ENCODE data around the gene USP44. TPM values are rescaled to one million over a fixed set of nuclear protein-coding genes. Genes with fewer than 3 reads are reported as not detected.

Gene USP44
- total RNA-seq, 4 donors from 2014 or later: 3.3 to 6.2 (median 5.3) TPM

- Histone ChIP-seq H3K4me3 (no peak overlapping the region), H3K27ac (replicated peaks in 1 of 4) (no peak overlapping the region), H3K27me3 (no peaks in the 10 kb centered on the region), H3K36me3 (no peaks in the 10 kb centered on the region), H3K9me3 (no peaks in the 10 kb centered on the region), H3K4me1 (no peaks in the 10 kb centered on the region)
- WGBS: 77% methylated on average over 1 of the region's 1 CpG
- no peak for DNase-seq (ENCODE audit: extremely low spot score)
- intact Hi-C loops (cut with DNase I): no loop called here
- TF ChIP-seq POLR2AphosphoS5 (IDR thresholded peaks at IDR 0.05) (no peak), POLR2A (IDR thresholded peaks at IDR 0.05; ENCODE audit: low read depth) (no peak), EP300 (IDR thresholded peaks at IDR 0.05) (no peak), CTCF (IDR thresholded peaks at IDR 0.05) (no peak)
Measured at GRCh38 chr12:95557625-95558024, 6.3 kb upstream of the USP44 start.

- Histone ChIP-seq H3K36me3 (no peaks in the 10 kb centered on the region), H3K4me1 (no peaks in the 10 kb centered on the region), H3K9me3 (no peaks in the 10 kb centered on the region), H3K4me3 (no peak overlapping the region), H3K27me3 (no peaks in the 10 kb centered on the region), H3K27ac (replicated peaks in 1 of 4) (no peak overlapping the region)
- no peak for TF ChIP-seq POLR2A (IDR thresholded peaks at IDR 0.05; ENCODE audit: low read depth)
- no peak for TF ChIP-seq POLR2AphosphoS5 (IDR thresholded peaks at IDR 0.05)
- no peak for TF ChIP-seq CTCF (IDR thresholded peaks at IDR 0.05)
- TF ChIP-seq EP300 (IDR thresholded peaks at IDR 0.05): no peak
- WGBS: 76% methylated on average over 4 of the region's 4 CpGs
- intact Hi-C loops (cut with DNase I): no loop called here
- DNase-seq (ENCODE audit: extremely low spot score): no peak
Measured at GRCh38 chr12:95554532-95555071, 3.3 kb upstream of the USP44 start.

- H3K4me3 ChIP-seq: no peak overlapping the region
- 87% methylated on average over 5 of the region's 5 CpGs for WGBS
- intact Hi-C loops (cut with DNase I): no loop called here
Measured at GRCh38 chr12:95553197-95553943, 2.1 kb upstream of the USP44 start.

GRCh38 chr12:95551913-95552516 lies 739 bp upstream of the USP44 start:
- no peaks in the 10 kb centered on the region for H3K27me3 ChIP-seq
- 80% methylated on average over 7 of the region's 7 CpGs for WGBS
- TF ChIP-seq POLR2A (IDR thresholded peaks at IDR 0.05; ENCODE audit: low read depth): no peak
- no peak for TF ChIP-seq CTCF (IDR thresholded peaks at IDR 0.05)
- TF ChIP-seq EP300 (IDR thresholded peaks at IDR 0.05): no peak
- no peak for TF ChIP-seq POLR2AphosphoS5 (IDR thresholded peaks at IDR 0.05)
- peaks cover 0 to 3% (median 0%) of the 10 kb centered on the region in 4 donors for H3K9me3 ChIP-seq
- H3K4me1 ChIP-seq: peaks cover 0 to 20% (median 9%) of the 10 kb centered on the region in 4 donors
- peaks cover 0 to 3% (median 0%) of the 10 kb centered on the region in 4 donors for H3K36me3 ChIP-seq
- no peak overlapping the region for H3K4me3 ChIP-seq
- intact Hi-C loops (cut with DNase I): no loop called here
- no peak overlapping the region for H3K27ac ChIP-seq (replicated peaks in 1 of 4)
- DNase-seq (ENCODE audit: extremely low spot score): no peak

More at GRCh38 chr12:95553197-95553943, 2.1 kb upstream of the USP44 start:
- Histone ChIP-seq H3K27ac (replicated peaks in 1 of 4) (no peak overlapping the region), H3K27me3 (no peaks in the 10 kb centered on the region), H3K4me1 (peaks cover 0 to 8% (median 0%) of the 10 kb centered on the region in 4 donors), H3K36me3 (peaks cover 0 to 2% (median 0%) of the 10 kb centered on the region in 4 donors), H3K9me3 (peaks cover 0 to 3% (median 0%) of the 10 kb centered on the region in 4 donors)
- TF ChIP-seq CTCF (IDR thresholded peaks at IDR 0.05) (no peak), EP300 (IDR thresholded peaks at IDR 0.05) (no peak), POLR2A (IDR thresholded peaks at IDR 0.05; ENCODE audit: low read depth) (no peak), POLR2AphosphoS5 (IDR thresholded peaks at IDR 0.05) (no peak)
- no peak for DNase-seq (ENCODE audit: extremely low spot score)

Data from esophagus muscularis mucosa (tissue), 4 donors.